ENCODE results near the gene MPP2.
"Not testable (repeated sequence)": the region's sequence is repeated elsewhere in the genome, so short reads cannot be mapped to it uniquely, and the experiment has no call there.

The MPP2 gene, protein sequence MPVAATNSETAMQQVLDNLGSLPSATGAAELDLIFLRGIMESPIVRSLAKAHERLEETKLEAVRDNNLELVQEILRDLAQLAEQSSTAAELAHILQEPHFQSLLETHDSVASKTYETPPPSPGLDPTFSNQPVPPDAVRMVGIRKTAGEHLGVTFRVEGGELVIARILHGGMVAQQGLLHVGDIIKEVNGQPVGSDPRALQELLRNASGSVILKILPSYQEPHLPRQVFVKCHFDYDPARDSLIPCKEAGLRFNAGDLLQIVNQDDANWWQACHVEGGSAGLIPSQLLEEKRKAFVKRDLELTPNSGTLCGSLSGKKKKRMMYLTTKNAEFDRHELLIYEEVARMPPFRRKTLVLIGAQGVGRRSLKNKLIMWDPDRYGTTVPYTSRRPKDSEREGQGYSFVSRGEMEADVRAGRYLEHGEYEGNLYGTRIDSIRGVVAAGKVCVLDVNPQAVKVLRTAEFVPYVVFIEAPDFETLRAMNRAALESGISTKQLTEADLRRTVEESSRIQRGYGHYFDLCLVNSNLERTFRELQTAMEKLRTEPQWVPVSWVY

DNA sequence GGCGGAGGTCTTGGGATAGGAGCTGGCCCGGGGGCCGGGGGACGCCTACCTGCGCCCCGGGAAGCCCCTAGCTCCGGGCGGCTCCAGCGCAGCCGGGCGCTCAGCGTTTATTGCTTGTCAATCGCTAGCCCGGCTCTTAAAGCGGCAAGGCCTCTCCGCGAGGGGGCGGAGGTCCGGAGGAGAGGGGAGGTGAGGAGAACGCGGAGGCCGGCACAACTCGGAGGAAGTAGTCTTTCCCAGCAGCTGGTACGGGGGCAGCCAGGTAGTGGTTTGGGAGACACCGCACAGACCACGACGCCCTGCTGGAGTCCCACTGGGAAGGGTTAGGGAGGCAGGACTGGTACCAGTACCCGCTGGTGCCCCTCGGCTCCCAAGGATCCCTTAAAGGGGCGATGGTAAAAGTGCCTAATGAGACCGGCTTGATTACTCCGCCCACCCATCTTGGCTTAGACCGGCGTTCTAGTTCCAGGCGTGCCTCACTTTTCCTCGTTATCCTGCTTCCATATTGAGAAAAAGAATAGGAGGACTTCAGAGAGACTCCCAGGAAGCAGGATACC, at the start of gene MPP2:
Gene MPP2, minus strand, starts transcription at position 112 of the 557 bp plus-strand sequence. CDS start 3,076 bp downstream, outside the sequence.
- peak; percentile 33 for DNase-seq (ENCODE audit: low read depth, low spot score)

DNA sequence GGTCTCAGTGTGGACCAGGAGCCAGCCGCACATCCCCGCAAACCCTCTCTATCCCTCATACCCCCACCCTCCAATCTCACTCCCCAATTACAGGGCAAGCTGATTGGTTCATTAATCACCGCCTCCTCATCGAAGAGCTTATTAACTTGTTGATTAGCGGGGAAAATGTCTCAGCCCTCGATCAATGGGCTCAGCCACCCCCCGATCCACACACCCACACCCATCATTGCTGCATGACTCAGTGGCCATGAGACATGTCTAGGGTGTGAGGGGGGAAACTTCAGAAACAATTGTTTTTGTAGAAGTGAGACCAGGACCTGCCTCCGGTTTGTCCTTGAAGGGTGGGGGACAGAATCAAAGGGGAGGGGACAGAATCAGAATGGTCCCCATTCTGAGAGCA, 48.9 kb upstream of the MPP2 start:
- DNase-seq (ENCODE audit: low read depth, low spot score): no peak

DNA sequence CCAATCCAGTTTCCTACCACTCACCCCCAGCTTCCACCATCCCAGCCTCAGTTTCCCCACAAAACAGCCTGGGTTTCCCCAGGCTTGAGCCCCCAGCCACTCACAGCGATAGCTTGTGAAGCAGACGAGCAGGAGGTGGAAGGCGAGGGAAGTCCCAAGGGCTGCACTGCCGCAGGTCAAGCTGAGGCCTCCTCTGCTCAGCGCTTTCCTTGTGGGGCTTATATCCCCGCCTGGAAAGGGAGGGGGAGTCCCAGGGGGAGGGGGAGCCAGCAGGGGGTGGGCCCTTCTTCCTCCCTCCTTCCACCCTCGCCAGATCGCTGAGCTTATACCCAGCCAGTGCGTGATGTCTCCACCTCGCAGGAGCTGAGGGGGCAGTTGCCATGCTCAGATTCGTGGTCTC, 46.4 kb upstream of the MPP2 start, which contains the start of gene PYY:
Gene PYY, minus strand, starts transcription at position 195 of the 400 bp plus-strand sequence. CDS start 457 bp downstream, outside the sequence.
- DNase-seq (ENCODE audit: low read depth, low spot score): no peak

DNA sequence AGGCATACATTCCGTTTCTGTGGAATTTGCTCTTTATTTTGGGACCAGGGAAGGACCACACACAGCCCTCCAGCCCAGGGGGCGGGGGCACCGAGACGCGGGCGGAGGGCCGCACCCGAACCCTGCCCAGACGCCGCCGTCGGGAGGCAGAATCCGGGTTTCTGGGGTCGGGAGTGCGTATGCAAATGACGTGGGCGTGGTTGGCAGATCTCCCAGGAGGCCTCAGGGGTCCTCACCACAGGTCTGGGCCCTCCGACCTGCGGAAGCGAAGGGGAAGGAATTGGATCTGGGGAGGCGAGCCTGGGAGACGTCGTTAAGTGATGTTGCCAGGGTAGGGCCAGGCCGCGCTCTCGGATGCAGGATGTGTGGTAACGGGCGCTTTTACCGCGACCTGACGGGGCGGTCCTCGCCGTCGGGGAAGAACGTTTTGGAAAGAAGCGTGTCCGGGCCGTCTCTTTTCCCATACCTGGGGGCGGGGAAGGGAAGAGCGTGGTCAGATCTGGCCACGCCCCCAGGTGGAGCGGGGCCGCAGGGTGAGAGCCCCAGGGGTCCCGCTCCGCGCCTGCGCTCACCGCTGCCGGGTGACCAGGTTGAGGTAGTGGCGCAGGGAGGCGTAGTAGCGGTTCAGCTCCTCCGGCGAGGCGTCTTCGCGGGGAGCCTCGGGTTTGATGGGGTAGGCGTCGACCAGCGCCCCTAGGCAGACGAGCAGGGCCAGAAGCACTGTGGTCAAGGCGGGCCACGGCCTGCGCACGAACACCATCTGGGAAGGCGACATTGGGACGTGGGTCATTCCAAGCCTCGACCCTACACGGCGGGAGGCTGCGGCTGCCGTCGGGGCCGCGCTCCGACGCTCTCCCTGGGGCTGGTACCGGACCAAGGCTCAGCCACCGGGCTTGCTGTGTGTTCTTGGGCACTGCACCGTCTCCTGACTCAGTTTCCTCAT, 45.7 kb upstream of the MPP2 start:
- DNase-seq (ENCODE audit: low read depth, low spot score): no peak

DNA sequence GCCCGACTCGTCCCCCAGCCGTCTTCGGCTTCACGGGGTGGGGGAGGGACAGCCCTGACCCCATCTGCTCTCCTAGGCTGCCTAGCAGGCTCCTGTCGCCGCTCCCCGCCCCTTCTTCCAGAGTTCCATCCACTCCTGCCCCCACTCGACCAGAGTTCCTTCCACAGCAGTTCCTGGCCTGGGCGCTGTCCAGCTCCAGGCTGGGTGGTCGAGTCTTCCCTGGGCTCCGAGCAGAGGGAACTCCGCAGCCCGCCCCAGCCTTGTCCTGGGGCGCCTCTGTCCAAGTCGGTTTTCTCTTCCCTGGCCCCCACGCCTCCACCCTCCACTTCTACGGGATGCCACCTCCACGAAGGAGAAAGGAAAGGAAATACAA, 45.0 kb upstream of the MPP2 start:
- DNase-seq (ENCODE audit: low read depth, low spot score): no peak

DNA sequence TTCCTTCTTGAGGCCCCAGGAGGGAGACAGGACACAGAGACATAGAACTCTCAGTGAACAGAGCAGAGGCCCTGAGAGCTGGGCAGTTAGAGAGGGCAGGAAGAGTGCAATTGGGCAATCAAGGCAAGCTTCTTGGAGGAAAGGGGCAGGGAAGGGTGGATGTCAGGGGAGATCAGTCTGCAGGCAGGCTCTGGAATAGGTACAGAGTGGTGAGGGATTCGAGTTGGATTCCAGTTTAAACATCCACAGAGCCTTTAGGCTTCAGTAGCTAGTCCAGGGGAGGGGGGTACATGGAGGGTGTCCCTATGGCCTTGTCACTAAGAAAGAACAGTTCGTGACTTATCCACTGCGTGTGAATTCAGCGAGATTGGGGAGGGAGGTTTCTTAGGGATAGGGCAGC, 44.4 kb upstream of the MPP2 start:
- DNase-seq (ENCODE audit: low read depth, low spot score): no peak

DNA sequence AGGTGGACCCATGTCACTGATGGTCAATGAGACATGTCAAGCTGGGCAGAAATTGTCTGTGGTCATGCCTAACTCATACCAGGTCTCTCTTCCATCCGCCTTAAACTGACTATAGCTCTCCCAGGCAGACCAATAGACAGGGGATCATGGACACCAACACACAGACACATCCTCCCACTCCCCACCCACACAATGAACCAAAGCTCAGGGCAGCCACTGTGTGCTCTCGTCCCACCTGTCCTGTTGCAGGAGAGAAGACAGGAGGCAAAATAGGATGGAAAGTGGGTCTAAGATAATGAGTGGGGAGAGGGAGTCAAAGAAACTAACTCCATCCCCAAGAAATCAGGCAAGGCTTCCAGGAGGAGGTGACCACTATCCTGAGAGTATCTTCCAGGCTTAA, 43.2 kb upstream of the MPP2 start:
- DNase-seq (ENCODE audit: low read depth, low spot score): no peak

DNA sequence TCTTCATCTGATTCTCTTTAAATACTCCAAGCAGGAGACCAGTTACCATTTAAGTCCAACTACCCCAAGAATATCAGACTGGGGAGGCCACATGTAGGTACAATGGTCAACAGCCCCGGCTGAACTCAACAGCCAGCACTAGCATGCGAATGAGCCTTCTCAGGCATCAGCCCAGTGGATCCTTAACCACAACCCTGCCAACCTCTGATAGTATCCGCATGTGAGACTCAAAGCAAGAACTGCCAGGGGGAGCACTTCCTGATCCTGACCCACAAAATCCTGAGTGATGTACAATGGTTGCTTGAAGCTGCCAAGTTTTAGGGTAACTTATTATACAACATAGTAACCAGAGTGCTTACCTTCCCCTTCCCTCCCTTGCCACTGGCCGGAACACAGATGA, 42.4 kb upstream of the MPP2 start:
- no peak for DNase-seq (ENCODE audit: low read depth, low spot score)

DNA sequence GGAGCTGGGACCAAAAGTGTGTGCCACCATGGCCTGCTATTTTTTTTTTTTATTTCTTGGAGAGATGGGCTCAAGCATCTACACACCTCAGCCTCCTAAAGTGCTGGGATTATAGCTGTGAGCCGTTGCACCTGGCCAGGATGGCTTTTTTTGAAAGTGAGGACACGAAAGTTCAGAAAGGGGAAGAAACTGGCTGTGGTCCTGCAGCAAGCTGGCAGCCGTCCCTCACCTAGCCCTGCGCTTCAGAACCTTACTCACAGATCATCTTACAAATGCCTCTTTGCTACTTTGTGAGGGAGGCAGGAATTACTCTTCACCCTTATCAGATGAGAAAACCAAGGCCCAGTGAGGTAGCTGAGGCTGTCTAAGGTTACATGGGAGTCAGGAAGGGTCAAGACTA, 39.4 kb upstream of the MPP2 start:
- no peak for DNase-seq (ENCODE audit: low read depth, low spot score)

DNA sequence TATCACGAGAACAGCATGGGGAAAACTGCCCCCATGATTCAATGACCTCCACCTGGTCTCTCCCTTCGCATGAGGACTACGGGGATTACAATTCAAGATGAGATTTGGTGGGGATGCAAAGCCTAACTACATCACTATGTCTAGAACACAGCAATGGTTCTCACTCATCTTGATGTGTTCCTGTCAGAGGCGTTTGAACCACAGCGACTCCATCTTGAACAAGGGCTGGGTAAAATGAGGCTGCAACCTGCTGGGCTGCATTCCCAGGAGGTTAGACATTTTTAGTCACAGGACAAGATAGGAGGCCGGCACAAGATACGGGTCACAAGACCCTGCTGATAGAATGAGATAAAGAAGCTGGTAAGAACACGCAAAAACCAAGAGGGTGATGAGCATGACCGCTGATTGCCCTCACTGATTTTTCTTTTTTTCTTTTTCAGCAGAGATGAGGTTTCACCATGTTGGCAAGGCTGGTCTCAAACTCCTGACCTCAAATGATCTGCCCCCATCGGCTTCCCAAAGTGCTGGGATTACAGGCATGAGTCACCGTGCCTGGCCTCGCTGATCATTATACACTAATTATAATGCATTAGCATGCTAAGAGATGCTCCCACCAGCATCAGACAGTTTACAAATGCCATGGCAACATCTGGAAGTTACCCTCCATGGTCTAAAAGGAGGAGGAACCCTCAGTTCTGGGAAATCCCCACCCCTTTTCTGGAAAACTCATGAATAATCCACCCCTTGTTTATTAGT, 37.9 kb upstream of the MPP2 start:
- DNase-seq (ENCODE audit: low read depth, low spot score): no peak

DNA sequence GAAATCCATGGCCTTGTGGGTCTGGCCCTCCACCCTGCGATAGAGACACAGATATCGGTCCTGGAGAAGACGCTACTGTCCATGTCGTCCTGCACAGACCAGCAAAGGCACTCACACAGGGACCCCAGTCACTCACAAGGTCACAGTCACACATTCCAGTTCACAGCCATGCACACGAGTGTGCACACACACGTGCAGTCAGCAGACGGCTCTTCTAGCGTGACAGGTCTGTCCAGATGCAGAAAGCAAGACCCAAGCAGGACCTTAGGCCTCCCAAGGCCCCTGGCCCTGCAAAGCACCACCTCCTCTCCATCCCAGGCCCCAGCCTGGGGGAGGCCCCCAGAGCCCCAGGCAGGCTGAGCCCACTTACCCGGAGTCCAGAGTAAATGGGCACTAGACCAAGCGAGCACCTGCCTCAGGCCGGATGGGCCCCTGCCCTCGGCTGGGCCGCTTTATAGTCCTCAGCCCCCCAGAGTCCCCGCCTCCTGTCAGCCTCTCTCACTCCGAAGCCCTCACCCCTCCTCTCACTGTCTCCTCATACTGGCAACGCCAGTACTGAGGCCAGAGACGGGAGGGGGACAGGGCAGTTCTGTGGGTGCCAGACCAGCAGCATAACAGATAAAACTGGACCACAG, 34.8 kb upstream of the MPP2 start, which contains the start of gene PPY:
Gene PPY, minus strand, starts transcription at position 426 of the 635 bp plus-strand sequence. CDS start 822 bp downstream, outside the sequence.
- no peak for DNase-seq (ENCODE audit: low read depth, low spot score)

DNA sequence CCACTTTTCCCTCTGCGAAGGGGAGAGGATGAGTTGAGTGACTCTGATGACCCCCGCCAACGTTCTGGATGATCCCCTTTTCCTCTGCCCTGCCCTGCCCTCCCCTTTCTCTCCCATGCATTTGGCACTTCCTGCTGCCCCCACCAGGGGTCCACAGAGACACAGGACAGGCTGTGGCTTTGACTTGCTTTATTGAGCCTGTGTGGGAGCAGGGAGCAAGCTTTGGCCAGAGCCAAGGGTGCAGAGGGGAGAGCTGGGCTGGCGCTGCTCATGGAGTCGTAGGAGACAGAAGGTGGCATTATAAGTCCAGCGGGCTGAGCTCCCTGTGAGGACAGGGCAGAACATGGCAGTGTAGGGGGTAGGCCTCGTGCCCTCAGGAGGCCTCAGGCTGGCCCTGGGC, 33.3 kb upstream of the MPP2 start:
- DNase-seq (ENCODE audit: low read depth, low spot score): no peak

DNA sequence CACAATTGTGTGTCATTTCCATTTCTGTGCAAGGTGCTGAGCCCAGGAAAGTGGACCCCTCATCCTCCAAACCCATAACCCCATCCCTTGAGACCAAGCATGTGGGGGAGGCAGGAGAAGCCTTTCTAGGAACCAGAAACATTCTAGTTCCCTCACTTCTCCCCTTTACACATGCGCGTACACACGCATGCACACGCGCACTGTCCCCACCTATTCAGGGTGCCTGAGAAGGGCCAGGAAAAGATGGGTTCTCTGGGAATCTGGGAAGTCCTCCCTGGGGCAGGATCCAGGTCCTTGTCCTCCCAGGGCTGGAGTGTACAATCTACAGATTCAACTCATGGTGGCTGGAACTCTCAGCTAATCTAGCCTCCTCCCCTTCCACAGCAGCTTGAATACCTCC, 32.5 kb upstream of the MPP2 start:
- DNase-seq (ENCODE audit: low read depth, low spot score): no peak

DNA sequence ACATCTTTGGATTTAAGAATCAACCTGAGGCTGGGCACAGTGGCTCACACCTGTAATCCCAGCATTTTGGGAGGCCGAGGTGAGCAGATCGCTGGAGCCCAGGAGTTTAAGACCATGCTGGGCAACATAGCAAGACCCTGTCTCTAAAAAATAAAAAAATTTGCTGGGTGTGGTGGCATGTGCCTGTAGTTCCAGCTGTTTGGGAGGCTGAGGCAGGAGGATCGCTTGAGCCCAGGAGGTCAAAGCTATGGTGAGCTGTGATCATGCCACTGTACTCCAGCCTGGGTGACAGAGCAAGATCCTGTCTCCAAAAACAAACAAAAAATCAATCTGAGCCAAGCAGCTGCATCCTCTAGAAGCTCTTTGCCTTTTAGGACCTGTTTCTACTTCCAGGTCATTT, 32.1 kb upstream of the MPP2 start:
- DNase-seq (ENCODE audit: low read depth, low spot score): not testable (repeated sequence)

DNA sequence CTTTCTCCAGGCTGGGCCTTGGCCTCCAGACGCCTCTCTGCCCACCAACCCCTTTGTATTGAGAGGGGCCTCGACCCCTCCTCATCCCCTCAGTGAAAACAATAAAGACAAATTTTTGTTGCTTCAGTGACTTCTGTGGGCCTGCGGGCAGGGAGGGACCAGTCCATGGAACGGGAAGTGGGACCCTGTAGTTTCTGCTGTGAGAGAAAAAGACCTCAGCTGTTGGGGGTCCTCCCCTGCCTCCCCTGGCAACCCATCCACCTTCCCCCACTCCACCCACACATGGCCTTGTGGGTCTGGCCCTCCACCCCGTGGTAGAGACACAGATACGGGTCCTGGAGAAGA, 31.5 kb upstream of the MPP2 start:
- no peak for DNase-seq (ENCODE audit: low read depth, low spot score)

DNA sequence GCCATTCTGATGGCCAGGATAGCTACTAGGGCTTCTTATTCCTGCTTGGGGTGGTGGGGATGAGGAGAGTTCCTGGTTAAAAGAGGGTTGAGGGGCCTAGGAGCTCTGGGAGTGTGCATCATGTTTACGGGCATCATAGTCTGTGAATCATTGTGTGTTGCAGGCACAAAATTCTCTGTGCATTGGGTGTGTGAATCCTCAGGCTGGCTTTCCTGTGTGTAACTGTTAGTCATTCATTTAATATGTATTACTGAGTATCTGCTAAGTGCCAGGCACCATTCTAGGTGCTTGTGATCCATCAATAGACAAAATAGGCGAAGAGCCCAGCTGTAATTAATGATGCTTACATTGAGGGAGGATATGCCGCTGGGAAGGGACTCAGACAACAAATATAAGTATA, 29.1 kb upstream of the MPP2 start:
- DNase-seq (ENCODE audit: low read depth, low spot score): no peak

DNA sequence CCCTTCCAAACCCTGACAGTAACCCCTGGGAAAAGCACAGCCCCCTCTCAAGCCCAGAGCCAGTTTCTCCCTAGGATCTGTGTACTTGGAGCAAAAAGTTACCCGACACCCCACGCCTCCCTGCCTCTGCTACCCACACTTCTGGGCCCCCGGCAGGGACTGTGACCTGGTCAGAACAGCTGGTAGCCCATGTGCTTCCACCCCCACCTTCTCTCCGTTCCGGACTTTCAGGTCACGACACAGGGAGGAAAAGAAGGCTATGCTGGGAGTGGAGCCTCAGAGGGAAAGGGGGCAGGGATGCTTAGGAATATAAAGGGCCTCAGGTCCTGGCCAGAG, 28.6 kb upstream of the MPP2 start:
- no peak for DNase-seq (ENCODE audit: low read depth, low spot score)

DNA sequence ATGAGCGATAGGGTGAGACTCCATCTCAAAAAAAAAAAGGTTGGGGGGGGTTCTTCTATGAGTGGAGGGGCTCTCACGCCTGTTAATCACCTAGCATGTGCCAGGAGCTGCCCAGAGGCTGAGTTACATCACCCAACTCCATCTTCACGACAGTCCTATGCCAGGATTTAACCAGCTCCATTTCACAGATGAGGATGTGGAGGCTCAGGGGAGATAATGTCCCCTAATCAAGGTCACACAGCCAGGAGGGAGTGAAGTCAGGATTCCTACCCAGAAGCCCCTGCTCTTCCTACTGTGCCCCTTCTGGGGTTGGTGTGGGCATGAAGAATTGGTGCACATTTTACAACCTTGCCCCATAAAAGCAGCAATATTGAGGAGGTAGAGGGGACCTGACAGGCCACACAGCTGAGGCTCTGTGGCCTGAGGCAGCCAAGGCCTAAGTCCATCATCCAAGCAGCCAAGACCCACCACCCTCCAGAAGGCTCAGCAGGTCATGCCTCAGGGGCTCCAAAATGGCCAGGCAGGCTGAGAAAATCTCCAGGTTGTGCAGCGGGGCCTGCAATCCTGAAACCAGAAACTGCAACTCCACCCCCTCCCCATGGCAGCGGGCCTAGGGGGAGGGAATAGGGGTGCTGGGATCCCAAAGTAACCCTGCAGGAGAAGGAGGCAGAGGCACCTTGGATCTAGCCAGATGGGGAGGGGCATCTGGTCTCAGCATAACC, 28.0 kb upstream of the MPP2 start:
- no peak for DNase-seq (ENCODE audit: low read depth, low spot score)

DNA sequence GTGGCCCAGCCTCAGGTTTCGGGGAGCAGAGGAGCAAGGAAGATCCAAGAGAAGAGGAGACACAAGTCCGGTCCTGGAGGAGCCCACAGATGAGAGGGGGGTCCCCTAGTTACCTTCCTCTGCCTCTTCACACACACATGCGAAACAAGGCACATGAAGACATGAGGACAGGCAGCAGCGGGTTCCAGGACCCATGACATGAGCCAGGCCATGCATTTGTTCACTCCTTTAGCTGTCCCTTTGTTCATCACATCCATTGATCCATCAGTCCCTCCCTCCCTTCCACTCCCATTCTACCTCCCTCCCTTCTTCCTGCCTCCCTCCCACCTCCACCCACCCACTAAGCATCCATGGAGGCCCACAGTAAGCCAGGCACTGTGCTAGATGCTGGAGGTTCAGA, 25.6 kb upstream of the MPP2 start:
- no peak for DNase-seq (ENCODE audit: low read depth, low spot score)

DNA sequence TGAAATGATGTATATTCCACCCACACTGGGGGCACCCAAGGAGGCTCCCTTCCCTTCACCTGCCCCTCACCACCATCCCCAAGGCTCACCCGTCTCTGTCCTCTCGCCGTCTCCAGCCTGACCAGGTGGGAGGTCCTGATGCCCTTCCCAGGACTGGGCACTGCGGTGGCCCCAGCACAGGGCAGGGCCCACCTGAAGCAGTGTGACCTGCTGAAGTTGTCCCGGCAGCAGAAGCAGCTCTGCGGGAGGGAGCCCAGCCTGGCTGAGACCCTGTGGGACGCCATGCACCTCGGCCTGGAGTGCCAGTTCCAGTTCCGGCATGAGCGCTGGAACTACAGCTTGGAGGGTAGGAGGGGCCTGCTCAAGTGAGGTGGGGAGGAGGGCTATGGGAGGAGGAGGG, 25.0 kb upstream of the MPP2 start:
- no peak for DNase-seq (ENCODE audit: low read depth, low spot score)
